ENCODE data around the gene EBLN2. TPM values are rescaled to one million over a fixed set of nuclear protein-coding genes. Genes with fewer than 3 reads are reported as not detected.

The EBLN2 gene
- polyA plus RNA-seq, 3 donors = 0.27 to 4.6 (median 0.40) TPM

DNA sequence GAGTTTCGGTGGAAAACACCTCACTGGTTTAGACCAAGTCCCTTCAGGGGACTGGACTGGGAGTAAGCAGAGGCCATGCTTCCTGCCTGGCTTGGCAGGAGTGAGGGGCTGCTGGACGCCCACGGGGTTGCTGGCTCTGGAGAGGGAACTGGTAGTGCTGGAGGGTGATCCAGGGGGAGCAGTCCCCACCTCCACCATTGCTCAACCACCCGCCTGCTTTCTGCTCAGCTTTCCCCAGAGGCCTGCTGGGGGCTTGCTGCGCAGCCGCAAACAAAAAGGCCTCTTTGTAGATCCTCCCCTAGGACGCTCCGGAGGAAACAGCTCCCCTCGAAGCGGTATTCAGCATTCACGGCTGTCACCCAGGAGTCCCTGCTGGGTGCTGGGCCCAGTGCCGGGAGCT, 33.5 kb downstream of the EBLN2 start:
- peak overlapping the region in 1 of 2 donors; percentile 23 for H3K27ac ChIP-seq (ENCODE audit: low read depth in 1 of 2, low read length in 2 of 2)
- H3K4me2 ChIP-seq (replicated peaks; ENCODE audit: extremely low read depth, low read length, poor library complexity, severe bottlenecking) = peak overlapping the region; percentile 59
- H2AFZ ChIP-seq (ENCODE audit: insufficient read depth, low read depth, low read length, poor library complexity, severe bottlenecking) = peak overlapping the region; percentile 66
- H3K79me2 ChIP-seq (ENCODE audit: insufficient read depth, low read length) = no peaks in the 10 kb centered on the region
- H4K20me1 ChIP-seq (ENCODE audit: insufficient read depth, low read length) = no peaks in the 10 kb centered on the region
- WGBS (ENCODE audit: insufficient coverage) = 30% methylated on average over 9 of the region's 12 CpGs
- Mint-ChIP-seq H3K4me3 (no peak overlapping the region), H3K27ac (peak overlapping the region in 4 of 7 donors; percentile 11 to 53 (median 22)), H3K36me3 (no peaks in the 10 kb centered on the region), H3K4me1 (peaks cover 29% of the 10 kb centered on the region), H3K9me3 (peaks cover 0 to 20% (median 5%) of the 10 kb centered on the region in 7 donors), H3K27me3 (ENCODE audit: low read depth in 3 of 3) (no peaks in the 10 kb centered on the region)
- TF ChIP-seq, protein P1, sequence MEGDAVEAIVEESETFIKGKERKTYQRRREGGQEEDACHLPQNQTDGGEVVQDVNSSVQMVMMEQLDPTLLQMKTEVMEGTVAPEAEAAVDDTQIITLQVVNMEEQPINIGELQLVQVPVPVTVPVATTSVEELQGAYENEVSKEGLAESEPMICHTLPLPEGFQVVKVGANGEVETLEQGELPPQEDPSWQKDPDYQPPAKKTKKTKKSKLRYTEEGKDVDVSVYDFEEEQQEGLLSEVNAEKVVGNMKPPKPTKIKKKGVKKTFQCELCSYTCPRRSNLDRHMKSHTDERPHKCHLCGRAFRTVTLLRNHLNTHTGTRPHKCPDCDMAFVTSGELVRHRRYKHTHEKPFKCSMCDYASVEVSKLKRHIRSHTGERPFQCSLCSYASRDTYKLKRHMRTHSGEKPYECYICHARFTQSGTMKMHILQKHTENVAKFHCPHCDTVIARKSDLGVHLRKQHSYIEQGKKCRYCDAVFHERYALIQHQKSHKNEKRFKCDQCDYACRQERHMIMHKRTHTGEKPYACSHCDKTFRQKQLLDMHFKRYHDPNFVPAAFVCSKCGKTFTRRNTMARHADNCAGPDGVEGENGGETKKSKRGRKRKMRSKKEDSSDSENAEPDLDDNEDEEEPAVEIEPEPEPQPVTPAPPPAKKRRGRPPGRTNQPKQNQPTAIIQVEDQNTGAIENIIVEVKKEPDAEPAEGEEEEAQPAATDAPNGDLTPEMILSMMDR (IDR thresholded peaks at IDR 0.05) = no peak
- peak in 2 of 3 donors; percentile 6 to 8 for DNase-seq
- H3K4me3 ChIP-seq (replicated peaks in 1 of 3; ENCODE audit: low read depth in 2 of 3, low read length in 3 of 3) = no peak overlapping the region
- H3K27me3 ChIP-seq (ENCODE audit: control insufficient read depth in 2 of 2, insufficient read depth in 2 of 2, low read length in 2 of 2) = no peaks in the 10 kb centered on the region
- H3K9ac ChIP-seq (ENCODE audit: insufficient read depth, low read length, poor library complexity, severe bottlenecking) = no peak overlapping the region
- intact Hi-C loops (cut with micrococcal nuclease) = loop anchor here in 1 of 2 donors (5.0 kb wide), 1 partner anchor 407 kb away; no protein-coding TSS in a partner anchor
- H3K9me3 ChIP-seq (replicated peaks in 1 of 2; ENCODE audit: control insufficient read depth in 1 of 2, insufficient read depth in 1 of 2, low read length in 2 of 2) = no peaks in the 10 kb centered on the region
- no peaks in the 10 kb centered on the region for H3K36me3 ChIP-seq (replicated peaks in 1 of 2; ENCODE audit: control insufficient read depth in 1 of 2, insufficient read depth in 2 of 2, low read length in 2 of 2)
- peaks cover 18 to 24% of the 10 kb centered on the region in 2 donors for H3K4me1 ChIP-seq (ENCODE audit: control insufficient read depth in 1 of 2, insufficient read depth in 2 of 2, low read length in 2 of 2)

DNA sequence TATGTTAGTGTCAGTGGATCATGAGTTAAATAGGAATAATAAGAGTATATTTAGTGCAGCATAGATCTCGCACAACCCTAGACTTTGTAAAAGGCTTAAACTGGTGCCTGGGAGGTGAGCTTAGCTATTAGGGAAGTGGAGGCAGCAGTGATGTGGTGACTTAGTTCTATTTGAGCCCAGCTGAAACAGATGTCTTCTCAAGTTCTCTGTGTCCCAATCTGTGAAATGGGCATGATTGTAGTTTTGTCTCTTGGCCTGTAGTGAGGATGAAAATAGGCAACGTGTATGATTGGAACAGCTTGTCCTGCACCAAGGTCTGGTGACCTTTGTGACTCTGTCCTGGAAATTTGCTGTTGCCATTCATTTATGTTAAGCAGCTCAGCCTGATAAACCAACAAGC, 34.7 kb downstream of the EBLN2 start:
- intact Hi-C loops (cut with micrococcal nuclease) = loop anchor here in 1 of 2 donors (5.0 kb wide), 1 partner anchor 406 kb away; no protein-coding TSS in a partner anchor
- H3K9me3 ChIP-seq (replicated peaks in 1 of 2; ENCODE audit: control insufficient read depth in 1 of 2, insufficient read depth in 1 of 2, low read length in 2 of 2) = no peaks in the 10 kb centered on the region
- H3K4me1 Mint-ChIP-seq = peaks cover 29% of the 10 kb centered on the region
- H3K79me2 ChIP-seq (ENCODE audit: insufficient read depth, low read length) = no peaks in the 10 kb centered on the region
- no peak for DNase-seq
- H3K36me3 ChIP-seq (replicated peaks in 1 of 2; ENCODE audit: control insufficient read depth in 1 of 2, insufficient read depth in 2 of 2, low read length in 2 of 2) = no peaks in the 10 kb centered on the region
- 100% methylated on average over 2 of the region's 2 CpGs for WGBS (ENCODE audit: insufficient coverage)
- H3K27ac Mint-ChIP-seq = no peak overlapping the region
- peaks cover 18 to 24% of the 10 kb centered on the region in 2 donors for H3K4me1 ChIP-seq (ENCODE audit: control insufficient read depth in 1 of 2, insufficient read depth in 2 of 2, low read length in 2 of 2)
- no peaks in the 10 kb centered on the region for H4K20me1 ChIP-seq (ENCODE audit: insufficient read depth, low read length)
- H3K27ac ChIP-seq (ENCODE audit: low read depth in 1 of 2, low read length in 2 of 2) = no peak overlapping the region
- H3K27me3 ChIP-seq (ENCODE audit: control insufficient read depth in 2 of 2, insufficient read depth in 2 of 2, low read length in 2 of 2) = no peaks in the 10 kb centered on the region
- H3K27me3 Mint-ChIP-seq (ENCODE audit: low read depth in 3 of 3) = peaks cover 0 to 2% (median 0%) of the 10 kb centered on the region in 3 donors
- TF ChIP-seq, protein P1 (IDR thresholded peaks at IDR 0.05) = no peak
- no peak overlapping the region for H3K4me2 ChIP-seq (replicated peaks; ENCODE audit: extremely low read depth, low read length, poor library complexity, severe bottlenecking)
- H3K9me3 Mint-ChIP-seq = peaks cover 0 to 14% (median 3%) of the 10 kb centered on the region in 7 donors
- no peak overlapping the region for H3K4me3 ChIP-seq (replicated peaks in 1 of 3; ENCODE audit: low read depth in 2 of 3, low read length in 3 of 3)
- no peak overlapping the region for H2AFZ ChIP-seq (ENCODE audit: insufficient read depth, low read depth, low read length, poor library complexity, severe bottlenecking)
- no peak overlapping the region for H3K4me3 Mint-ChIP-seq
- no peaks in the 10 kb centered on the region for H3K36me3 Mint-ChIP-seq
- H3K9ac ChIP-seq (ENCODE audit: insufficient read depth, low read length, poor library complexity, severe bottlenecking) = no peak overlapping the region

Data from CD14-positive monocyte (primary cell).